GM20431 (cell line): Measurements from ENCODE around the gene KCNJ16.

Source experiments
- in situ Hi-C: fragments of 300-500 bp; cut with MseI, MboI; formaldehyde crosslinking; loops from one replicate; pipeline ENCODE4 v1.15.0; 2020; ENCODE audit warnings: low sequenced_read_pairs; ENCODE audit not compliant: unreplicated experiment

The KCNJ16 gene

GRCh38 chr17:70165383-70165782, 90.4 kb downstream of the KCNJ16 start:
- in situ Hi-C loops: no loop called here

GRCh38 chr17:70166615-70167014, 91.6 kb downstream of the KCNJ16 start:
- in situ Hi-C loops: no loop called here

- in situ Hi-C loops: no loop called here
These were observed 93.3 kb downstream of the KCNJ16 start for GRCh38 chr17:70168044-70168976.

GRCh38 chr17:70168977-70169708, 94.1 kb downstream of the KCNJ16 start, which contains the start of gene KCNJ2:
TSS of gene KCNJ2 (plus strand) at chr17:70169532. CDS start at chr17:70175040, 5,508 bp downstream.
- in situ Hi-C loops: no loop called here

- in situ Hi-C loops: no loop called here
These were observed 94.9 kb downstream of the KCNJ16 start for GRCh38 chr17:70169709-70170597.

- in situ Hi-C loops: no loop called here
These were observed 96.1 kb downstream of the KCNJ16 start for GRCh38 chr17:70171159-70171558.

- in situ Hi-C loops: no loop called here
These were observed 97.4 kb downstream of the KCNJ16 start for GRCh38 chr17:70172449-70172848.

- in situ Hi-C loops: no loop called here
These were observed 97.9 kb downstream of the KCNJ16 start for GRCh38 chr17:70172923-70173322.

GRCh38 chr17:70173681-70174080, 98.7 kb downstream of the KCNJ16 start:
- in situ Hi-C loops: no loop called here

GRCh38 chr17:70181376-70181775, 106.4 kb downstream of the KCNJ16 start:
- in situ Hi-C loops: no loop called here

- in situ Hi-C loops: no loop called here
These were observed 106.8 kb downstream of the KCNJ16 start for GRCh38 chr17:70181866-70182265.

GRCh38 chr17:70183508-70183907, 108.5 kb downstream of the KCNJ16 start:
- in situ Hi-C loops: no loop called here

- in situ Hi-C loops: no loop called here
These were observed 109.2 kb downstream of the KCNJ16 start for GRCh38 chr17:70184207-70184606.

- in situ Hi-C loops: no loop called here
These were observed 109.7 kb downstream of the KCNJ16 start for GRCh38 chr17:70184770-70185169.
